Ishikawa (cell line): ENCODE results near the gene VPS11.
A peak's percentile ranks its signal among the peaks of the same experiment; 100 is the strongest.

Experiments
- CEBPB ChIP-seq: IDR thresholded peaks from 2 replicates; pipeline ENCODE4 v1.6.1; 2012
- CREB1 ChIP-seq: IDR thresholded peaks from 2 replicates; pipeline ENCODE4 v1.6.1; 2012; ENCODE audit warnings: low read depth
- EGR1 ChIP-seq: IDR thresholded peaks from 2 replicates; pipeline ENCODE4 v1.6.1; 2012
- EP300 ChIP-seq: IDR thresholded peaks from 2 replicates; pipeline ENCODE4 v1.6.1; 2012; ENCODE audit warnings: borderline replicate concordance
- FOXM1 ChIP-seq: IDR thresholded peaks from 2 replicates; pipeline ENCODE4 v1.6.1; 2012; ENCODE audit warnings: low read depth, borderline replicate concordance
- NFIC ChIP-seq: IDR thresholded peaks from 2 replicates; pipeline ENCODE4 v1.6.1; 2012
- RAD21 ChIP-seq: IDR thresholded peaks from 2 replicates; pipeline ENCODE4 v1.6.1; 2012; ENCODE audit warnings: low read depth
- TAF1 ChIP-seq: IDR thresholded peaks from 2 replicates; pipeline ENCODE4 v1.6.1; 2012; ENCODE audit warnings: low read depth, mild to moderate bottlenecking
- TCF12 ChIP-seq: IDR thresholded peaks from 2 replicates; pipeline ENCODE4 v1.6.1; 2012; ENCODE audit warnings: low read depth
- TEAD4 ChIP-seq: IDR thresholded peaks from 2 replicates; pipeline ENCODE4 v1.6.1; 2012
- YY1 ChIP-seq: IDR thresholded peaks from 2 replicates; pipeline ENCODE4 v1.6.1; 2012; ENCODE audit warnings: low read depth
- ZBTB7A ChIP-seq: IDR thresholded peaks from 2 replicates; pipeline ENCODE4 v1.6.1; 2012; ENCODE audit warnings: low read depth
- TF ChIP-seq, protein P1 (sequence below): IDR thresholded peaks from 2 replicates; pipeline ENCODE4 v1.6.1; 2012
- TF ChIP-seq, protein P2 (sequence below): IDR thresholded peaks from 2 replicates; pipeline ENCODE4 v1.6.1; 2012
- TF ChIP-seq, protein P3 (sequence below): IDR thresholded peaks from 2 replicates; pipeline ENCODE4 v1.6.1; 2012; ENCODE audit warnings: low read depth, mild to moderate bottlenecking

VPS11 gene

DNA sequence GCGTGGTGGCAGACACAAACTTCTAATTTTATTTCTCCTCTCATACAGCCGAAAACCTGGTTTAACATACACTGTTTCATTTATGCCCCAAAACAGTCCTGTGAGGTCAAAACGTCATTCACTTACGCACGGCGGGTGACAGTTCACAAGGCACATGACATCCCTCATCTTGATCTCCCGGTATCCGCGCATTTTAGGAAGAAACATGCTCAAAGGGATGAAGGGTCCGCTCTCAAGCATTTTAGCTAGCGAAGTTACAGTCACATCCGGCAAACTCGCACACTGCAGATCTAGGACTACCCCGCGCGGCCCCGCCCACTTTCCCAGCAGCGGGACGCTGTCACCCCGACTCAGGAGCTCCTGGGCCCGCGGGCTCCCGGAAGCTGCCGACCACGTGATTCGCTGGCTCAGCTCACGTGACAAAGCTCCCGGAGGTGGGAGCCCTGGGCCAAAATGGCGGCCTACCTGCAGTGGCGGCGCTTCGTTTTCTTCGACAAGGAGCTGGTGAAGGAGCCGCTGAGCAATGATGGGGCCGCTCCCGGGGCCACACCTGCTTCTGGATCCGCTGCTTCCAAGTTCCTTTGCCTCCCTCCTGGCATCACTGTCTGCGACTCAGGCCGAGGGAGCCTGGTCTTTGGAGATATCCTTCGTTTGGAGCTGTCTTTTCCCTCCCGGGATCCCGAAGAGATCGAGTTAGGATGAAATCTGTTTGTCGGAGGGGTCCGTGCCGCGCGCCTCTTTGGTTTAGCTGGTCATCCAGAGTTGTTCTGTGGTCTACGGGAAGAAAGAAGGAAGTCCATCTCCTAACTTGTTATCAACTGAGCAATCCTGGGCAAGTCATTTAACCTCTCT, at the start of gene VPS11:
Gene VPS11, plus strand, starts transcription at position 448 of the 852 bp plus-strand sequence. Its CDS starts 6 bp downstream, at position 454.
- TF ChIP-seq, protein P1, sequence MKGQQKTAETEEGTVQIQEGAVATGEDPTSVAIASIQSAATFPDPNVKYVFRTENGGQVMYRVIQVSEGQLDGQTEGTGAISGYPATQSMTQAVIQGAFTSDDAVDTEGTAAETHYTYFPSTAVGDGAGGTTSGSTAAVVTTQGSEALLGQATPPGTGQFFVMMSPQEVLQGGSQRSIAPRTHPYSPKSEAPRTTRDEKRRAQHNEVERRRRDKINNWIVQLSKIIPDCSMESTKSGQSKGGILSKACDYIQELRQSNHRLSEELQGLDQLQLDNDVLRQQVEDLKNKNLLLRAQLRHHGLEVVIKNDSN: peak; percentile 98
- TF ChIP-seq CREB1: no peak
- TF ChIP-seq TEAD4: 0 out of 2 replicates have a peak, but pooled peaks have one; percentile 4
- TF ChIP-seq YY1: peak; percentile 98
- no peak for TF ChIP-seq CEBPB
- TF ChIP-seq TAF1: peak; percentile 88
- TF ChIP-seq EGR1: no peak
- peak; percentile 41 for TF ChIP-seq TCF12
- TF ChIP-seq ZBTB7A: no peak
- no peak for TF ChIP-seq EP300
- no peak for TF ChIP-seq NFIC
- TF ChIP-seq RAD21: no peak
- TF ChIP-seq, protein P2, sequence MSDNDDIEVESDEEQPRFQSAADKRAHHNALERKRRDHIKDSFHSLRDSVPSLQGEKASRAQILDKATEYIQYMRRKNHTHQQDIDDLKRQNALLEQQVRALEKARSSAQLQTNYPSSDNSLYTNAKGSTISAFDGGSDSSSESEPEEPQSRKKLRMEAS: peak; percentile 76
- TF ChIP-seq, protein P3, sequence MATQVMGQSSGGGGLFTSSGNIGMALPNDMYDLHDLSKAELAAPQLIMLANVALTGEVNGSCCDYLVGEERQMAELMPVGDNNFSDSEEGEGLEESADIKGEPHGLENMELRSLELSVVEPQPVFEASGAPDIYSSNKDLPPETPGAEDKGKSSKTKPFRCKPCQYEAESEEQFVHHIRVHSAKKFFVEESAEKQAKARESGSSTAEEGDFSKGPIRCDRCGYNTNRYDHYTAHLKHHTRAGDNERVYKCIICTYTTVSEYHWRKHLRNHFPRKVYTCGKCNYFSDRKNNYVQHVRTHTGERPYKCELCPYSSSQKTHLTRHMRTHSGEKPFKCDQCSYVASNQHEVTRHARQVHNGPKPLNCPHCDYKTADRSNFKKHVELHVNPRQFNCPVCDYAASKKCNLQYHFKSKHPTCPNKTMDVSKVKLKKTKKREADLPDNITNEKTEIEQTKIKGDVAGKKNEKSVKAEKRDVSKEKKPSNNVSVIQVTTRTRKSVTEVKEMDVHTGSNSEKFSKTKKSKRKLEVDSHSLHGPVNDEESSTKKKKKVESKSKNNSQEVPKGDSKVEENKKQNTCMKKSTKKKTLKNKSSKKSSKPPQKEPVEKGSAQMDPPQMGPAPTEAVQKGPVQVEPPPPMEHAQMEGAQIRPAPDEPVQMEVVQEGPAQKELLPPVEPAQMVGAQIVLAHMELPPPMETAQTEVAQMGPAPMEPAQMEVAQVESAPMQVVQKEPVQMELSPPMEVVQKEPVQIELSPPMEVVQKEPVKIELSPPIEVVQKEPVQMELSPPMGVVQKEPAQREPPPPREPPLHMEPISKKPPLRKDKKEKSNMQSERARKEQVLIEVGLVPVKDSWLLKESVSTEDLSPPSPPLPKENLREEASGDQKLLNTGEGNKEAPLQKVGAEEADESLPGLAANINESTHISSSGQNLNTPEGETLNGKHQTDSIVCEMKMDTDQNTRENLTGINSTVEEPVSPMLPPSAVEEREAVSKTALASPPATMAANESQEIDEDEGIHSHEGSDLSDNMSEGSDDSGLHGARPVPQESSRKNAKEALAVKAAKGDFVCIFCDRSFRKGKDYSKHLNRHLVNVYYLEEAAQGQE: no peak
- no peak for TF ChIP-seq FOXM1

- TF ChIP-seq CREB1: peak; percentile 42; the same call in 1 of the 2 replicates
- peak; percentile 43 for TF ChIP-seq TCF12
- no peak for TF ChIP-seq EP300
- TF ChIP-seq FOXM1: no peak
- peak; percentile 90 for TF ChIP-seq YY1
- no peak for TF ChIP-seq ZBTB7A
- no peak for TF ChIP-seq CEBPB
- TF ChIP-seq RAD21: no peak
- TF ChIP-seq EGR1: peak; percentile 47; the same call in 1 of the 2 replicates
- TF ChIP-seq, protein P1: no peak
- 0 out of 2 replicates have a peak, but pooled peaks have one; percentile 7 for TF ChIP-seq TEAD4
- TF ChIP-seq NFIC: no peak; the same call in 1 of the 2 replicates
- peak; percentile 81 for TF ChIP-seq TAF1
- TF ChIP-seq, protein P3: peak; percentile 11; the same call in 1 of the 2 replicates
- TF ChIP-seq, protein P2: peak; percentile 88
Observed at GRCh38 chr11:119018074-119018938, 49.3 kb upstream of the VPS11 start, which contains the start of the genes RPS25 and TRAPPC4. TSS of gene RPS25 (minus strand) at chr11:119018343. CDS start at chr11:119018284, 59 bp downstream. TSS of gene TRAPPC4 (plus strand) at chr11:119018766. CDS start at chr11:119018796, 30 bp downstream.

- TF ChIP-seq CEBPB (no peak), TEAD4 (no peak), FOXM1 (no peak), CREB1 (no peak), ZBTB7A (no peak), EGR1 (no peak), EP300 (no peak)
- TF ChIP-seq, protein P3: no peak
- TF ChIP-seq, protein P2: no peak
- TF ChIP-seq, protein P1: no peak
Observed at GRCh38 chr11:119019996-119020395, 47.6 kb upstream of the VPS11 start.
